ENCODE data around the gene ABCC4.
"Not testable (repeated sequence)": the region's sequence is repeated elsewhere in the genome, so short reads cannot be mapped to it uniquely, and the experiment has no call there.

ABCC4 gene

DNA sequence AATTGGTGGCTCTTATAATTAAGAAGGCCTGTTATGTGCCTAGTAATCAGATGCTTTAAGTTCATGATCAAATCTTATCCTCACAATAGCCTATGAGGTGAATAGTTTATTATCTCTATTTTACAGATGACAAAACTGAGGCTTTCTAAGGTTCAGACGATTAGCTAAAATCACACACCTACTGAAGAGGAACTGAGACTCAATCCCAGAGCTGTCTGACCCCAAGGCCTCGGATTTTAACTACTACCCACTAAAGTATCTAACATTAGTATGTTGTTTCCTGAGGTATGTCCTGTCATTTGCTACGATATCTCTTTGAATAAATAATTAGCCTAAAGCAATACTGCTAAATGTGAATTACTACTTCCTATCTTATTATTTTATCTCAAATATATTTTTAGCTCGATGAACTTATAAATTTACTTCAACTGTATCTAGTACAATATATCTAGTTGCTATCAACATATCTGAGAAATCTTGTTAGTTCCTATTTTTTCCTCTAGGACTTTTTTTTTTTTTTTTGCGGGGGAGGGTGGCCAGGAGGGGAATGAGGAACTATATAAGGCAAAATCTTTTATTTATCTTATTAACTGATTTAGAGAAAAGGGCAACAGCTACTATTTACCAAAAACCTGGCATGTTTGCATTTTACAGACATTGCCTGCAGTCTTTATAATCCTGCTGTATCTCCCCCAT lies 118.5 kb downstream of the ABCC4 start:
- no peak for TF ChIP-seq ELF4 (IDR thresholded peaks at IDR 0.05)
- no peak for TF ChIP-seq SP1 (IDR thresholded peaks at IDR 0.05)
- no peak for TF ChIP-seq ZNF384 (IDR thresholded peaks at IDR 0.05)
- no peak for TF ChIP-seq ARNT (IDR thresholded peaks at IDR 0.05)
- TF ChIP-seq HDGF (IDR thresholded peaks at IDR 0.05; ENCODE audit: borderline replicate concordance), result no peak
- TF ChIP-seq BHLHE40 (IDR thresholded peaks at IDR 0.05; ENCODE audit: borderline replicate concordance), result no peak
- no peak for TF ChIP-seq LEF1 (IDR thresholded peaks at IDR 0.05; ENCODE audit: borderline replicate concordance)
- TF ChIP-seq PKNOX1 (IDR thresholded peaks at IDR 0.05), result no peak
- TF ChIP-seq FOXM1 (IDR thresholded peaks at IDR 0.05; ENCODE audit: borderline replicate concordance), result no peak
- TF ChIP-seq SUZ12 (IDR thresholded peaks at IDR 0.05), result no peak
- no peak for TF ChIP-seq TARDBP (IDR thresholded peaks at IDR 0.05)
- TF ChIP-seq FOXK2 (IDR thresholded peaks at IDR 0.05), result no peak
- no peak for TF ChIP-seq NFRKB (IDR thresholded peaks at IDR 0.05)
- no peak for TF ChIP-seq CTBP1 (IDR thresholded peaks at IDR 0.05; ENCODE audit: borderline replicate concordance)
- no peak for TF ChIP-seq FOXA1 (IDR thresholded peaks at IDR 0.05)
- TF ChIP-seq L3MBTL2 (conservative IDR thresholded peaks at IDR 0.05), result no peak
- ChIA-PET POLR2A (no interaction called here), CTCF (interaction anchor here (1.9 to 2.3 kb wide), 2 partner anchors 9 to 222 kb away, joined by 4 to 20 read pairs; no protein-coding TSS in a partner anchor)
- DNase-seq (ENCODE audit: extremely low spot score), result no peak

DNA sequence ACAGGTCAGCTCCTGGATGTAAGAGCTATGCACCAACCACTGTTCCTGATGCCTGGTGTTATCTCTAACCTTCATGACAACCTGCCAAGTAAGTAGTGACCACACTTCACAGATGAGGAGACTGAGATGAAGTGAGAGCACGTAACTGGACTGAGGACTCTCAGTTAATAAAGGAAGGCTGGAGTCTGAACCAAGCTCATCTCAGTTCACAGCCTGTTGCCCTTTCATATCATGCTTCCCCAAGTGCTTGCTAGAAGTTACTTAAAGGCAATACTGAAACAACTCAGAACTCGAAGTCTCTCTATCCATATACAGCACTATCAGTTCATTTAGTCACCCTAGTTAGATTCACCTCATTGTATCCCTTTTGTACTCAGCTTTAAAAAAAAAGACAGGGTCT lies 119.7 kb downstream of the ABCC4 start:
- TF ChIP-seq FOXM1 (IDR thresholded peaks at IDR 0.05; ENCODE audit: borderline replicate concordance) (no peak), ARNT (IDR thresholded peaks at IDR 0.05) (no peak), CTBP1 (IDR thresholded peaks at IDR 0.05; ENCODE audit: borderline replicate concordance) (no peak), NFRKB (IDR thresholded peaks at IDR 0.05) (no peak), TARDBP (IDR thresholded peaks at IDR 0.05) (no peak), PKNOX1 (IDR thresholded peaks at IDR 0.05) (no peak), BHLHE40 (IDR thresholded peaks at IDR 0.05; ENCODE audit: borderline replicate concordance) (no peak), FOXA1 (IDR thresholded peaks at IDR 0.05) (no peak), ELF4 (IDR thresholded peaks at IDR 0.05) (no peak)
- DNase-seq (ENCODE audit: extremely low spot score), result no peak
- ChIA-PET CTCF (interaction anchor here (0.7 to 2.3 kb wide), 3 partner anchors 10 to 223 kb away, joined by 3 to 20 read pairs (median 4); no protein-coding TSS in a partner anchor), POLR2A (no interaction called here)

DNA sequence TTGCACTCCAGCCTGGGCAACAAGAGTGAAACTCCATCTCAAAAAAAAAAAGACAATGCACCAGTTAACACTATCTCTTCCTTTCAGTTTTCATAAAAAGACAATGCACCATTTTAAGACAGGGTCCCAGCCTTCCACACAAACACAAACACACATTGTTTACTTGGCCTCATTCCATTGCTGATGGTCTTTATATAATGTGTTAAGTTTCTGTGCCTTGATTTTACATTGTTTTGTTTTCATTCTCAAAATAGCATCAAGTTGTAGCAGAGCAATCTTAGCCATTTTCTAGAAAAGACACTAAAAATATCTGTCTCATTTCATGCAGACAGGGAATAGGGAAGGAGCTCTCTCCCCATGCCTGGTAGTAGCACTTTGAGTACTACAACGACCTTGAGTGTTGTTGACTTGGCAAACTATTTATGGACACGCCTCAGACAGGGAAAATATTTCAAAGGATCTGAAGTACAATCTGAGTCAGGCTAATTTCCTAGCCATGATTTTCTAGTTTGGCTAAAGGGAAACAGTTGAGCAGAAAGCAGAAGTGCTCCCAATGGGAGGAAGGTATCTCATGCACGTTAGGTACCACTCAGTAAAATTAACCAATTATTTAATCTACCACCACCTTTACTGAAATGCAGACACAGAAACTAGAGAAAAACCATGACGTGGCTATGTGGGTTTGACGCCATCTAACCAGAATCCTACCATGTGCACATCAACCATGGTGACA lies 120.6 kb downstream of the ABCC4 start:
- DNase-seq (ENCODE audit: extremely low spot score), result no peak
- ChIA-PET CTCF (interaction anchor here (1.9 kb wide), 1 partner anchor 11 kb away, joined by 4 read pairs; no protein-coding TSS in a partner anchor), POLR2A (no interaction called here)
- no peak for TF ChIP-seq CTBP1 (IDR thresholded peaks at IDR 0.05; ENCODE audit: borderline replicate concordance)
- no peak for TF ChIP-seq NFRKB (IDR thresholded peaks at IDR 0.05)
- TF ChIP-seq HDGF (IDR thresholded peaks at IDR 0.05; ENCODE audit: borderline replicate concordance), result no peak
- no peak for TF ChIP-seq FOXA1 (IDR thresholded peaks at IDR 0.05)
- TF ChIP-seq ZNF384 (IDR thresholded peaks at IDR 0.05), result no peak
- TF ChIP-seq SP1 (IDR thresholded peaks at IDR 0.05), result no peak
- TF ChIP-seq FOXK2 (IDR thresholded peaks at IDR 0.05), result no peak
- no peak for TF ChIP-seq L3MBTL2 (conservative IDR thresholded peaks at IDR 0.05)

DNA sequence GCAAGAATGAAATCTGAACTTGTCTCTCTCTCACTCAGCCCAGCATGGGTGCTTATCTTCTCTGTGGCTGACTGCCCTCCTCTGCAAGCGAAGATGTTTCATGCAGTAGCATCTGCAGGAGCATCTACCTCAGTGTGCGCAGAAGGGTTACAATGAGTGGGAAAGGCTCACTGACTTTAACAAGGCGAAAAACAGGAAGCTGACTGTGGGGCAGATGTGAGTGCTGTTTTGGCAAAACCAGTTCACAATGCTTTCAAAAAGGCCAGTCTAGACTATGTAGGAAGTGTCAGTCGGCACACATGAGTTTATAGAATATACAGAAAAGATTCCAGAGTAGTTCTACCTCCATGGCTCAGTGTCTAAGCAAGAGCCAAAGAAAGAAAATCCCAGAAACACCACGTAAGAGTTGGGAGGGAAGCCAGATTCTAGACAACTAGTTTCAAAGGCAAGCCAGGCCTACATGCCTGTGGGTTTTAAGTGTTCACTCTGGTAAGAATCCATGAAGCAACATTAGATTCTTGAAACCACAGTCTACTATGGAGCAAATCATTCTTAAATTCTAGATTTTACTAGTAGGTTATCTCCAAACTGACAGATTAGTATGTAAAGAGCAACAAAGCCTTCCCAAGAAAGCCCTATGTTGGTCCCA lies 124.5 kb downstream of the ABCC4 start:
- DNase-seq (ENCODE audit: extremely low spot score), result no peak
- CTCF ChIA-PET, result no interaction called here
- no peak for TF ChIP-seq L3MBTL2 (conservative IDR thresholded peaks at IDR 0.05)
- POLR2A ChIA-PET, result no interaction called here

DNA sequence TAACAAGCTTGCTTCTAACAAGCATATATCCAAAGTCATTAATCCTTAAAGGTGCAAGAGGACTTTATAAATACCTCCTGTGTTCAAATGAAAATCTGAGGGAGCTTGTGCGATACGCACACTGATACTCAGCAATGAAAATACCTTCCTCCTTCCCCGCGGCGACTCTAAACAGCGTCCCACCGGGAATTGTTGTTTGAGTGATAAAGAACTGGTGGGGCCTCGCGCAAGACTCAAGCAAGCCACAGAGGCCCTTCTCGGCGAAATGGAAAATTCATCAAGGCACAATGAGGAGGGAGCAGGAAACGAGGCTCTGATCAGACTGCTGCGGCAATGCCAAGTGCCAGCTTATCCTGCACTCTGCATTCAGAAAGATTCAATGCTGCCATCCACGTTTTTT lies 126.7 kb downstream of the ABCC4 start:
- POLR2A ChIA-PET, result no interaction called here
- no peak for TF ChIP-seq SP1 (IDR thresholded peaks at IDR 0.05)
- TF ChIP-seq ELF4 (IDR thresholded peaks at IDR 0.05), result no peak
- no peak for TF ChIP-seq FOXM1 (IDR thresholded peaks at IDR 0.05; ENCODE audit: borderline replicate concordance)
- CTCF ChIA-PET, result no interaction called here
- no peak for DNase-seq (ENCODE audit: extremely low spot score)

DNA sequence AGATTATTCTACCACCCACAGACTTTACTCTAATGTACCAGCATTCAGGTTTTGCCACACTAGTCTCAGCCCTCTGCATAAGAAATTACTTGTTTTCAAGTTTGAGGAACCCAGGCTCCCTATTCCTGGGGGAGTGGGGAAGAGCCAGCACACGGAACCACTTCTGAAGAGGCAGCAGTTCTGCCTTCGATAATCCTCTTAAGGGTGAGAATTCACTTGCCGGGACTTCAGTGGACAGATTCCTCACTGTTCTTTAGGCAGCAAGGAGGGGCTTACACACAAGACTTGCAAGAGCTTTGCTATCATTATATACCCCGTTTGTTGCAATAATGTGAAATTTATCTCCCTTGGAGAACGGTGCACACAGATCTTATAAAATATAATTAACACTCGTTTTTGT lies 133.1 kb downstream of the ABCC4 start:
- POLR2A ChIA-PET, result no interaction called here
- TF ChIP-seq ELF4 (IDR thresholded peaks at IDR 0.05), result no peak
- TF ChIP-seq HDGF (IDR thresholded peaks at IDR 0.05; ENCODE audit: borderline replicate concordance), result no peak
- CTCF ChIA-PET, result no interaction called here
- no peak for DNase-seq (ENCODE audit: extremely low spot score)

- DNase-seq (ENCODE audit: extremely low spot score); POLR2A ChIA-PET; CTCF ChIA-PET: not testable (repeated sequence)
These were observed 134.2 kb downstream of the ABCC4 start for GRCh38 chr13:95167003-95167402.

Measured in HEK293T (cell line).